Right ventricle myocardium superior (tissue), 1 donor: ENCODE results near the gene MSI1. TPM values are rescaled to one million over a fixed set of nuclear protein-coding genes. Genes with fewer than 3 reads are reported as not detected.
A peak's percentile ranks its signal among the peaks of the same experiment; 100 is the strongest.

Experiments used
- ATAC-seq: fragments of 200-7000 bp; cut with Tn5 transposase; one replicate; pipeline ENCODE4 v1.9.1; 2020; ENCODE audit warnings: mild to moderate bottlenecking; ENCODE audit not compliant: poor library complexity
- DNase-seq: peaks from one replicate; pipeline ENCODE4 v3.0.0-alpha.2; 2020
- intact Hi-C: fragments of 100-400 bp; cut with DNase I; formaldehyde crosslinking; loops from one replicate; pipeline ENCODE4 v1.11.2; 2022
- long read RNA-seq: library from polyadenylated mRNA; unstranded; transcript quantifications from one replicate; pipeline ENCODE4 v2.0.0, GENCODE V29; 2021
- total RNA-seq: library from RNA; stranded (reverse); fragmentation: NEBNext Ultra II Directional; extraction: Animal tissue kit (Norgen Biotek cat#: 25700); gene quantifications from one replicate; pipeline ENCODE4 v1.2.1, GENCODE V29; 2021
- donor health status: DM: no; HTN: yes; CAD: no; lungs with severe emphysema.

The MSI1 gene
- total RNA-seq = 5.4 TPM
- long read RNA-seq, partial matches to known transcripts = 2 of 2 reads
- long read RNA-seq, other reads (novel, unspliced or antisense) = 0 of 2 reads

GRCh38 chr12:120368789-120369602, at the start of gene MSI1:
TSS of gene MSI1 (minus strand) at chr12:120369164. CDS start at chr12:120369091, 73 bp downstream.
- intact Hi-C loops = no loop called here
- no peak for ATAC-seq
- peak; percentile 33 for DNase-seq

GRCh38 chr12:120417917-120418580, 49.1 kb upstream of the MSI1 start:
- intact Hi-C loops = no loop called here
- ATAC-seq = no peak
- no peak for DNase-seq

- intact Hi-C loops = no loop called here
- ATAC-seq = no peak
- no peak for DNase-seq
Observed at GRCh38 chr12:120416490-120417216, 47.7 kb upstream of the MSI1 start.

GRCh38 chr12:120413901-120414695, 45.1 kb upstream of the MSI1 start:
- no peak for DNase-seq
- intact Hi-C loops = no loop called here
- ATAC-seq = peak; percentile 83

GRCh38 chr12:120412421-120412820, 43.5 kb upstream of the MSI1 start:
- intact Hi-C loops = no loop called here

GRCh38 chr12:120408771-120409170, 39.8 kb upstream of the MSI1 start:
- no peak for DNase-seq
- ATAC-seq = no peak
- intact Hi-C loops = no loop called here

More at GRCh38 chr12:120412421-120412820, 43.5 kb upstream of the MSI1 start:
- no peak for DNase-seq
- ATAC-seq = no peak

GRCh38 chr12:120406553-120406952, 37.6 kb upstream of the MSI1 start:
- intact Hi-C loops = no loop called here
- DNase-seq (no peak), ATAC-seq (no peak)

GRCh38 chr12:120406069-120406468, 37.1 kb upstream of the MSI1 start:
- ATAC-seq (no peak), DNase-seq (no peak)
- intact Hi-C loops = no loop called here

- ATAC-seq (no peak), DNase-seq (no peak)
- intact Hi-C loops = no loop called here
Observed at GRCh38 chr12:120404271-120404670, 35.3 kb upstream of the MSI1 start.

- ATAC-seq (no peak), DNase-seq (no peak)
Observed at GRCh38 chr12:120403869-120404268, 34.9 kb upstream of the MSI1 start.

GRCh38 chr12:120402217-120402616, 33.3 kb upstream of the MSI1 start:
- intact Hi-C loops = no loop called here
- ATAC-seq = peak; percentile 31
- DNase-seq = no peak

More at GRCh38 chr12:120403869-120404268, 34.9 kb upstream of the MSI1 start:
- intact Hi-C loops = no loop called here

- intact Hi-C loops = no loop called here
- DNase-seq (no peak), ATAC-seq (no peak)
Observed at GRCh38 chr12:120399531-120399930, 30.6 kb upstream of the MSI1 start.

GRCh38 chr12:120397824-120398540, 29.0 kb upstream of the MSI1 start:
- DNase-seq (no peak), ATAC-seq (no peak)
- intact Hi-C loops = no loop called here

- DNase-seq (no peak), ATAC-seq (no peak)
- intact Hi-C loops = no loop called here
Observed at GRCh38 chr12:120394483-120395367, 25.8 kb upstream of the MSI1 start.

GRCh38 chr12:120390540-120391120, 21.7 kb upstream of the MSI1 start:
- DNase-seq (no peak), ATAC-seq (no peak)
- intact Hi-C loops = no loop called here

GRCh38 chr12:120388691-120389481, 19.9 kb upstream of the MSI1 start:
- DNase-seq (no peak), ATAC-seq (no peak)
- intact Hi-C loops = no loop called here
